DND-41 (cell line): ENCODE measurements around the gene SMPX.

ENCODE experiments used
- EZH2 ChIP-seq: IDR thresholded peaks from 3 replicates; pipeline ENCODE4 v1.6.1; 2012; ENCODE audit warnings: borderline replicate concordance, low read depth, mild to moderate bottlenecking, moderate library complexity, low read length, inconsistent platforms; ENCODE audit not compliant: severe bottlenecking
- TF ChIP-seq, protein P1 (sequence below): IDR thresholded peaks from 2 replicates; pipeline ENCODE4 v1.5.1; 2012; ENCODE audit warnings: borderline replicate concordance, low read length, moderate library complexity, mild to moderate bottlenecking; ENCODE audit not compliant: poor library complexity, severe bottlenecking; ENCODE audit errors: extremely low read depth

DNA sequence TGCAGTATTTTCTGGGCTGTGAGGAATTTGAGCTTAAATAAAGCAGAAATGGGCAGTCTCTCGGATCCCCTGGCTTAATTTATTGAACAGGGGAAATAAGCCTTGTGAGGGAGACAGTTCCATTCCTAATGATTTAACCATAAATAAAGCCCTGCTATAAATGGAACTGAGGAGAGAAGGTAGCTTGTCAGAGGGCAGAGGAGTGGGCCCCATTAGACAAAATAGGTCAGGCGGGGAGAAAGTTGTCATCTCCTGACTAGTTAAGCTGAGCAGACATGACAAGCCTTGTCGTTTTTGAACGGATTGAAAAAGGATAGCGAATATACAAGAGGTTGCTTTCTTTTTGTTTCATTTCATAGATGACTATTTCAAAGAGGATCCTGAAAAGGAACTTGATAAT is 39.3 kb downstream of the SMPX start:
- TF ChIP-seq, protein P1, sequence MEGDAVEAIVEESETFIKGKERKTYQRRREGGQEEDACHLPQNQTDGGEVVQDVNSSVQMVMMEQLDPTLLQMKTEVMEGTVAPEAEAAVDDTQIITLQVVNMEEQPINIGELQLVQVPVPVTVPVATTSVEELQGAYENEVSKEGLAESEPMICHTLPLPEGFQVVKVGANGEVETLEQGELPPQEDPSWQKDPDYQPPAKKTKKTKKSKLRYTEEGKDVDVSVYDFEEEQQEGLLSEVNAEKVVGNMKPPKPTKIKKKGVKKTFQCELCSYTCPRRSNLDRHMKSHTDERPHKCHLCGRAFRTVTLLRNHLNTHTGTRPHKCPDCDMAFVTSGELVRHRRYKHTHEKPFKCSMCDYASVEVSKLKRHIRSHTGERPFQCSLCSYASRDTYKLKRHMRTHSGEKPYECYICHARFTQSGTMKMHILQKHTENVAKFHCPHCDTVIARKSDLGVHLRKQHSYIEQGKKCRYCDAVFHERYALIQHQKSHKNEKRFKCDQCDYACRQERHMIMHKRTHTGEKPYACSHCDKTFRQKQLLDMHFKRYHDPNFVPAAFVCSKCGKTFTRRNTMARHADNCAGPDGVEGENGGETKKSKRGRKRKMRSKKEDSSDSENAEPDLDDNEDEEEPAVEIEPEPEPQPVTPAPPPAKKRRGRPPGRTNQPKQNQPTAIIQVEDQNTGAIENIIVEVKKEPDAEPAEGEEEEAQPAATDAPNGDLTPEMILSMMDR: no peak
- no peak for TF ChIP-seq EZH2
